H1 (cell line): ENCODE results near the gene ZNF219. TPM values are rescaled to one million over a fixed set of nuclear protein-coding genes. Genes with fewer than 3 reads are reported as not detected.

ENCODE experiments used
- CTCF ChIA-PET: fragments of 300-600 bp; sonication (Branson Sonifier 250); formaldehyde crosslinking; loops from one replicate; lab custom pipeline; 2021; ENCODE audit not compliant: partially characterized antibody; lab: Charles Lee
- POLR2A ChIA-PET: fragments of 300-600 bp; sonication (Branson Sonifier 250); formaldehyde crosslinking; loops from one replicate; lab custom pipeline; 2021; ENCODE audit warnings: inconsistent platforms; ENCODE audit not compliant: partially characterized antibody; lab: Charles Lee
- DNase-seq, 2 experiments: peaks; one replicate each; pipeline versions ENCODE4 v3.0.0 to v3.0.0-alpha.2; 2010 to 2022; ENCODE audit warnings: low spot score in 2 of 2, low read depth in 1 of 2, mixed read lengths in 1 of 2
- FAIRE-seq: peaks from 2 replicates; lab custom pipeline; 2011; peaks lifted over from hg19 to GRCh38; lab: Jason Lieb, UNC
- H2AFZ ChIP-seq: 2 replicates; pipeline ENCODE4 v1.8.1; 2012; ENCODE audit warnings: low read length, inconsistent platforms
- H2AK5ac ChIP-seq: 2 replicates; pipeline ENCODE4 v1.6.1; 2013; ENCODE audit warnings: low read depth, low read length
- H2BK120ac ChIP-seq: replicated peaks from 2 replicates; pipeline ENCODE3; 2013; ENCODE audit warnings: low read depth, low read length, inconsistent platforms
- H2BK12ac ChIP-seq: 2 replicates; pipeline ENCODE4 v1.6.1; 2013; ENCODE audit warnings: low read depth, low read length
- H2BK15ac ChIP-seq: 2 replicates; pipeline ENCODE4 v1.6.1; 2013; ENCODE audit warnings: low read length
- H2BK20ac ChIP-seq: 2 replicates; pipeline ENCODE4 v1.6.1; 2013; ENCODE audit warnings: low read length
- H2BK5ac ChIP-seq: 2 replicates; pipeline ENCODE4 v1.6.1; 2013; ENCODE audit warnings: low read depth, low read length
- H3K14ac ChIP-seq: 2 replicates; pipeline ENCODE4 v1.6.1; 2013; ENCODE audit warnings: inconsistent platforms; ENCODE audit not compliant: insufficient read length
- H3K18ac ChIP-seq: 2 replicates; pipeline ENCODE4 v1.6.1; 2013; ENCODE audit warnings: low read length; ENCODE audit errors: extremely low read depth
- H3K23ac ChIP-seq: 2 replicates; pipeline ENCODE4 v1.6.1; 2013; ENCODE audit warnings: inconsistent platforms; ENCODE audit not compliant: insufficient read length
- H3K23me2 ChIP-seq: 2 replicates; pipeline ENCODE4 v1.6.1; 2013; ENCODE audit warnings: low read depth, low read length
- H3K27ac ChIP-seq: 2 replicates; pipeline ENCODE4 v1.6.1; 2011; ENCODE audit warnings: low read depth, low read length, inconsistent platforms
- H3K27me3 ChIP-seq, 4 experiments: replicated peaks in 1 of 4; 1 replicate in 1 of 4; 2 replicates in 3 of 4; pipeline versions ENCODE4 v1.6.1 to v1.8.1; 2011 to 2013; ENCODE audit warnings: low read length in 3 of 4, mild to moderate bottlenecking in 3 of 4, inconsistent platforms in 2 of 4, mixed read lengths in 2 of 4, moderate library complexity in 1 of 4; ENCODE audit not compliant: control insufficient read depth in 3 of 4, insufficient read depth in 3 of 4; ENCODE audit errors: extremely low read depth in 1 of 4
- H3K36me3 ChIP-seq, 4 experiments: 2 replicates each; pipeline versions ENCODE4 v1.6.1 to v1.8.1; 2011 to 2013; ENCODE audit warnings: mild to moderate bottlenecking in 4 of 4, low read length in 3 of 4, moderate library complexity in 2 of 4, control low read depth in 1 of 4, inconsistent platforms in 1 of 4; ENCODE audit not compliant: insufficient read depth in 4 of 4, control insufficient read depth in 2 of 4
- H3K4ac ChIP-seq: replicated peaks from 2 replicates; pipeline ENCODE3; 2013; ENCODE audit warnings: low read length, low read depth, mixed read lengths, inconsistent platforms; ENCODE audit not compliant: insufficient read length
- H3K4me1 ChIP-seq, 4 experiments: replicated peaks in 1 of 4; 1 replicate in 1 of 4; 2 replicates in 3 of 4; pipeline versions ENCODE4 v1.6.1 to v1.8.1; 2011 to 2013; ENCODE audit warnings: low read length in 3 of 4, inconsistent platforms in 2 of 4, mixed read lengths in 1 of 4; ENCODE audit not compliant: insufficient read depth in 4 of 4, control insufficient read depth in 3 of 4
- H3K4me2 ChIP-seq, 2 experiments: 2 replicates each; pipeline versions ENCODE4 v1.6.1 to v1.8.1; 2011 to 2013; ENCODE audit warnings: low read depth in 2 of 2, low read length in 2 of 2, control low read depth in 1 of 2, inconsistent platforms in 1 of 2, mild to moderate bottlenecking in 1 of 2; ENCODE audit not compliant: insufficient read depth in 1 of 2
- H3K4me3 ChIP-seq, 4 experiments: fragments of 200-600, 300-600 bp in 1 of 4; sonication (generic), shearing (Covaris generic), sonication (Bioruptor Twin) in 1 of 4; 2 replicates each; pipeline versions ENCODE4 v1.5.1 to v1.8.1; 2011 to 2016; ENCODE audit warnings: low read length in 4 of 4, low read depth in 3 of 4, control low read depth in 2 of 4, inconsistent platforms in 2 of 4, mild to moderate bottlenecking in 2 of 4, mixed read lengths in 1 of 4, moderate library complexity in 1 of 4; ENCODE audit not compliant: insufficient read depth in 2 of 4; ENCODE audit errors: extremely low read depth in 1 of 4
- H3K56ac ChIP-seq: replicated peaks from 2 replicates; pipeline ENCODE3; 2013; ENCODE audit warnings: low read depth, mild to moderate bottlenecking, mixed read lengths, low read length, inconsistent platforms; ENCODE audit not compliant: insufficient read length
- H3K79me1 ChIP-seq: 2 replicates; pipeline ENCODE4 v1.6.1; 2013; ENCODE audit warnings: low read depth, low read length, control low read depth
- H3K79me2 ChIP-seq, 2 experiments: 2 replicates each; pipeline versions ENCODE4 v1.6.1 to v1.8.1; 2012 to 2013; ENCODE audit warnings: low read length in 2 of 2, mild to moderate bottlenecking in 2 of 2, inconsistent platforms in 1 of 2; ENCODE audit not compliant: insufficient read depth in 2 of 2, control insufficient read depth in 1 of 2
- H3K9ac ChIP-seq, 4 experiments: replicated peaks in 1 of 4; 1 replicate in 1 of 4; 2 replicates in 3 of 4; pipeline versions ENCODE4 v1.6.1 to v1.8.1; 2011 to 2013; ENCODE audit warnings: low read depth in 3 of 4, low read length in 3 of 4, control low read depth in 2 of 4, mild to moderate bottlenecking in 2 of 4, moderate library complexity in 2 of 4, inconsistent platforms in 1 of 4; ENCODE audit errors: extremely low read depth in 1 of 4
- H3K9me3 ChIP-seq, 2 experiments: 2 replicates each; pipeline versions ENCODE4 v1.6.1 to v1.8.1; 2012 to 2013; ENCODE audit warnings: mild to moderate bottlenecking in 2 of 2, moderate library complexity in 2 of 2, control low read depth in 1 of 2, inconsistent platforms in 1 of 2, low read depth in 1 of 2, low read length in 1 of 2, mixed read lengths in 1 of 2; ENCODE audit not compliant: insufficient read depth in 2 of 2
- H4K20me1 ChIP-seq, 2 experiments: replicated peaks in 1 of 2; 2 replicates each; pipeline versions ENCODE3 to v1.8.1; 2011 to 2013; ENCODE audit warnings: inconsistent platforms in 2 of 2, low read length in 2 of 2, mild to moderate bottlenecking in 1 of 2; ENCODE audit not compliant: insufficient read depth in 2 of 2, control insufficient read depth in 1 of 2
- H4K5ac ChIP-seq: 2 replicates; pipeline ENCODE4 v1.6.1; 2013; ENCODE audit warnings: low read length, low read depth, mixed read lengths, inconsistent platforms; ENCODE audit not compliant: insufficient read length
- H4K8ac ChIP-seq: 2 replicates; pipeline ENCODE4 v1.8.0; 2013; ENCODE audit warnings: mild to moderate bottlenecking, moderate library complexity, low read length, inconsistent platforms; ENCODE audit not compliant: insufficient read depth; ENCODE audit errors: extremely low read depth
- H4K91ac ChIP-seq: replicated peaks from 2 replicates; pipeline ENCODE3; 2013; ENCODE audit warnings: low read length, mixed read lengths, inconsistent platforms; ENCODE audit not compliant: insufficient read length
- ASH2L ChIP-seq: fragments of 200-600, 300-600 bp; sonication (generic); IDR thresholded peaks from one replicate; pipeline ENCODE4 v1.7.1; 2017; ENCODE audit warnings: low read length
- CTBP2 ChIP-seq: IDR thresholded peaks from 2 replicates; pipeline ENCODE4 v1.7.0; 2011; ENCODE audit warnings: borderline replicate concordance, mild to moderate bottlenecking, moderate library complexity, mixed read lengths, low read length; ENCODE audit not compliant: insufficient read depth, insufficient read length
- CTCF ChIP-seq, 3 experiments: IDR thresholded peaks; 1 replicate in 2 of 3; 2 replicates in 1 of 3; pipeline versions ENCODE4 v1.5.1 to v1.6.1; 2011; ENCODE audit warnings: low read length in 3 of 3, mild to moderate bottlenecking in 3 of 3, inconsistent platforms in 2 of 3, low read depth in 1 of 3, moderate library complexity in 1 of 3; ENCODE audit not compliant: insufficient read depth in 1 of 3; ENCODE audit errors: control extremely low read depth in 1 of 3
- KDM4A ChIP-seq: IDR thresholded peaks from one replicate; pipeline ENCODE4 v1.7.1; 2012; ENCODE audit warnings: low read depth, mild to moderate bottlenecking, moderate library complexity, low read length, inconsistent platforms; ENCODE audit not compliant: severe bottlenecking
- POLR2AphosphoS5 ChIP-seq: IDR thresholded peaks from 2 replicates; pipeline ENCODE4 v1.6.1; 2011; ENCODE audit warnings: low read depth, low read length
- SAP30 ChIP-seq: fragments of 300-600 bp; sonication (generic); IDR thresholded peaks from 2 replicates; pipeline ENCODE4 v1.7.1; 2012; ENCODE audit warnings: low read length, moderate library complexity, mild to moderate bottlenecking, inconsistent platforms; ENCODE audit not compliant: insufficient read depth, insufficient replicate concordance
- TBP ChIP-seq: IDR thresholded peaks from 2 replicates; pipeline ENCODE4 v1.6.1; 2011; ENCODE audit warnings: low read depth, low read length, improper control_type of control experiment
- WGBS, 2 experiments: shearing (Covaris generic) in 1 of 2; methylation state at CpG; one replicate each; pipeline versions ENCODE4 v1.1.6 to v1.1.7; 2013 to 2015; ENCODE audit warnings: low lambda C conversion rate in 2 of 2, mixed read lengths in 2 of 2, inconsistent platforms in 1 of 2, low coverage in 1 of 2, missing lambda C conversion rate in 1 of 2; ENCODE audit not compliant: insufficient replicate concordance in 2 of 2, insufficient coverage in 1 of 2, insufficient read length in 1 of 2; ENCODE audit errors: extremely low coverage in 1 of 2, missing lambda C conversion rate in 1 of 2; 5-methylcytosine and 5-hydroxymethylcytosine counted together
- polyA plus RNA-seq, 7 experiments: library from polyadenylated mRNA; depleted of rRNA in 3 of 7; stranded (reverse) in 5 of 7; unstranded in 2 of 7; fragments of >200 nt in 5 of 7; fragments of 200-250 nt in 2 of 7; gene quantifications; 1 replicate in 5 of 7; 2 replicates in 1 of 7; 4 replicates in 1 of 7; pipeline versions ENCODE4 v1.2.1 to v1.2.3, GENCODE V29; 2011 to 2013; ENCODE audit warnings: missing spikeins in 2 of 7, mixed read lengths in 2 of 7
- total RNA-seq: library from RNA; stranded (reverse); fragmentation: NEBNext Ultra II Directional; extraction: Animal tissue kit (Norgen Biotek cat#: 25700); gene quantifications from 2 replicates; pipeline ENCODE4 v1.2.1, GENCODE V29; 2021

ZNF219 gene
- total and polyA plus RNA-seq, 2 of the 8 experiments (the other 6 are each of a cell fraction or from before 2014, with no cell fraction given): 113 to 160 TPM

- Histone ChIP-seq H3K9me3 (no peaks in the 10 kb centered on the region), H4K8ac (peak overlapping the region; percentile 81), H2BK12ac (peak overlapping the region; percentile 92; the same call in 1 of the 2 replicates), H3K27ac (peak overlapping the region; percentile 74), H3K4ac (peak overlapping the region; percentile 74), H2BK120ac (peak overlapping the region; percentile 91), H3K4me3 (peak overlapping the region; percentile 52 to 98 (median 82)), H3K27me3 (peaks cover 0 to 4% (median 0%) of the 10 kb centered on the region in 4 experiments; a peak in 3 of 7 replicates), H2BK20ac (0 out of 2 replicates have a peak overlapping the region, but pooled peaks have one; percentile 48), H4K91ac (peak overlapping the region; percentile 93), H3K79me2 (peaks cover 0 to 13% of the 10 kb centered on the region in 2 experiments; a peak in 2 of 4 replicates), H2BK5ac (peak overlapping the region; percentile 95; the same call in 1 of the 2 replicates), H2AK5ac (no peak overlapping the region; the same call in 1 of the 2 replicates), H3K23me2 (peaks cover 25% of the 10 kb centered on the region; the same call in 1 of the 2 replicates), H3K79me1 (no peaks in the 10 kb centered on the region; the same call in 1 of the 2 replicates), H4K5ac (peak overlapping the region; percentile 67), H3K4me2 (peak overlapping the region; percentile 94 to 96), H3K14ac (no peak overlapping the region), H2AFZ (no peak overlapping the region), H3K23ac (no peak overlapping the region), H3K9ac (peak overlapping the region; percentile 13 to 68 (median 59); a peak in 6 of 7 replicates), H3K36me3 (peaks cover 14 to 20% (median 18%) of the 10 kb centered on the region in 4 experiments; a peak in 7 of 8 replicates), H4K20me1 (peaks cover 2 to 3% of the 10 kb centered on the region in 2 experiments), H3K18ac (peak overlapping the region; percentile 97), H3K56ac (peak overlapping the region; percentile 84), H3K4me1 (peaks cover 3 to 14% (median 8%) of the 10 kb centered on the region in 4 experiments), H2BK15ac (no peak overlapping the region)
- FAIRE-seq (no peak), DNase-seq (peak in 1 of 2 experiments; percentile 86)
- 0% methylated on average over 20 of the region's 23 CpGs; no CpG with 5 or more reads in 1 of the 2 experiments for WGBS, 2 experiments
- ChIA-PET POLR2A (interaction anchor here (0.7 to 12.4 kb wide), 25 partner anchors 8 to 197 kb away, joined by 3 to 245 read pairs (median 4); partner anchors contain the start of genes NDRG2, TMEM253 and ZNF219), CTCF (interaction anchor here (0.6 to 6.6 kb wide), 30 partner anchors 8 to 785 kb away, joined by 3 to 110 read pairs (median 6); partner anchors contain the start of genes NDRG2 and TMEM253)
- TF ChIP-seq POLR2AphosphoS5: no peak; the same call in 1 of the 2 replicates
- TF ChIP-seq ASH2L: peak; percentile 74
- TF ChIP-seq KDM4A: peak; percentile 46
- peak; percentile 56 for TF ChIP-seq CTBP2
- peak in 1 of 3 experiments; percentile 13; a peak in 1 of 4 replicates for TF ChIP-seq CTCF (IDR thresholded peaks at IDR 0.05; ENCODE audit: control extremely low read depth in 1 of 3, insufficient read depth in 1 of 3, low read depth in 1 of 3, low read length in 3 of 3)
- peak; percentile 66 for TF ChIP-seq SAP30
- peak; percentile 30; the same call in 1 of the 2 replicates for TF ChIP-seq TBP
Measured at GRCh38 chr14:21070610-21071224, 27.7 kb downstream of the ZNF219 start.
